GM12891 (cell line): ENCODE results near the gene NAT10.
A peak's percentile ranks its signal among the peaks of the same experiment; 100 is the strongest.
"Not testable (repeated sequence)": the region's sequence is repeated elsewhere in the genome, so short reads cannot be mapped to it uniquely, and the experiment has no call there.

Experiments
- DNase-seq: peaks from one replicate; pipeline ENCODE4 v3.0.0; 2011; ENCODE audit warnings: low spot score; ENCODE audit not compliant: insufficient read length
- FAIRE-seq: peaks from 2 replicates; lab custom pipeline; 2011; peaks lifted over from hg19 to GRCh38; lab: Jason Lieb, UNC
- PAX5 ChIP-seq: IDR thresholded peaks from 2 replicates; pipeline ENCODE4 v1.6.1; 2011; ENCODE audit warnings: low read length, moderate library complexity, mild to moderate bottlenecking; ENCODE audit not compliant: insufficient read depth, severe bottlenecking
- POLR2A ChIP-seq: IDR thresholded peaks from 2 replicates; pipeline ENCODE4 v1.6.1; 2011; ENCODE audit warnings: low read depth, low read length, control low read depth
- POLR2AphosphoS5 ChIP-seq: IDR thresholded peaks from 2 replicates; pipeline ENCODE4 v1.6.1; 2011; ENCODE audit warnings: low read depth, low read length, control low read depth
- POU2F2 ChIP-seq: IDR thresholded peaks from 2 replicates; pipeline ENCODE4 v1.6.1; 2011; ENCODE audit warnings: low read depth, mild to moderate bottlenecking, control low read depth, low read length, moderate library complexity
- SPI1 ChIP-seq: IDR thresholded peaks from 2 replicates; pipeline ENCODE4 v1.6.1; 2011; ENCODE audit warnings: low read depth, low read length, control low read depth
- TAF1 ChIP-seq: IDR thresholded peaks from 2 replicates; pipeline ENCODE4 v1.6.1; 2011; ENCODE audit warnings: low read depth, low read length, control low read depth

Gene NAT10

DNA sequence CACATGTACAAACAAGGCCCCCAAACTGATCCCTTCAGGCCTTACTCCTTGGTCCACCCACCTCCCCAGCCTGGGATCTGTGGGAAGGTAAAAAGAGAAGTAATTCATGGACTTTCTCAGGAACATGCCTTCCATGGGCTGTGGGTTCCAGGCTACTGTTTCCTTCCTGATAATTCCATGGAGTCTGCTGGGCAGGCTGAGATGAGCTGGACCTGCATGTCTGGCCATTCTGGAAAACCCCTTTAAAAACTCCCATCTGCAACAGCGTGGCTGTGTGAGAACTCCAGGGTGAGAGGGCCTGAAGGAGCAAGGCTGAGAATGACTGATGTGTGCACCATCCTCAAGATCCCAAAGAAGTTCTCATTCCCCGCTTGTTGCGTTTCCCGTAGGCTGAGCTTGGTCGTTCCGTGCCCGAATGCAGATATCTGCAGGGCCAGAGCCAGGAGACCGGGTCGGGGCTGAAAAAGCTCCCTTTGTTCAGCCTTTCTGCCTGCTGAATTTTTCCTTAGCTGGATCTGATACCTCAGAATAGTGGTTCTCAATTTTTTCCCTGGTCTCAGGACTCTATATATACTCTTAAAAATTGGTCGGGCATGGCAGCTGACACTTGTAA, 72.9 kb downstream of the NAT10 start:
- no peak for FAIRE-seq
- DNase-seq, result no peak
- TF ChIP-seq POLR2A (no peak), POU2F2 (no peak), TAF1 (no peak), PAX5 (no peak), SPI1 (no peak), POLR2AphosphoS5 (no peak)

- FAIRE-seq (no peak), DNase-seq (no peak)
- TF ChIP-seq POLR2AphosphoS5 (no peak), SPI1 (no peak), POLR2A (no peak), PAX5 (no peak), TAF1 (no peak), POU2F2 (no peak)
Measured at GRCh38 chr11:34179026-34179675, 73.7 kb downstream of the NAT10 start.

GRCh38 chr11:34180040-34180813, 74.8 kb downstream of the NAT10 start:
- DNase-seq, result no peak
- no peak for TF ChIP-seq PAX5
- no peak for TF ChIP-seq POU2F2
- TF ChIP-seq POLR2A, result no peak
- TF ChIP-seq TAF1, result no peak
- TF ChIP-seq SPI1, result no peak
- TF ChIP-seq POLR2AphosphoS5, result no peak
- no peak for FAIRE-seq

GRCh38 chr11:34180814-34181165, 75.4 kb downstream of the NAT10 start:
- not testable (repeated sequence) for FAIRE-seq, DNase-seq

DNA sequence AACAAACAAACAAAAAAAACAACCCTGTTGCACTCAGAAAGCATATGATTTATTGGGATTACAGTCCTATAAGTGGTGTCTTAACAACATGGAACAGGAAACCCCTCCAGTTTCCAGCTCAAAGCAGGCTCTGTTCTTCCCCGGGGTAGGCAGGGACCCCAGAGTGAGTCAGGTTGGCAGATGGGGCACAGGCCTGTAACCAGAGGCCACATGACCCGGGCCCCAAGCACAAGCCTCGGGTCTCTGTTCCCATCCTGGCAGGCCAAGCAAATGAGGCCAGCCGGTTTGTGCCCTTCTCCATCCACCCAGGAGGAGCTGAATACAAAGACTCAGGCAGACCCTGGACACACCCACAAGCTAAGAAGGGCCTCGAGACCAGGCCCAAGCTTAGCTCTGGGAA, 75.8 kb downstream of the NAT10 start:
- TF ChIP-seq PAX5, result no peak
- TF ChIP-seq TAF1, result no peak
- no peak for TF ChIP-seq SPI1
- no peak for TF ChIP-seq POLR2AphosphoS5
- TF ChIP-seq POU2F2, result no peak
- DNase-seq, result no peak
- FAIRE-seq, result no peak

DNA sequence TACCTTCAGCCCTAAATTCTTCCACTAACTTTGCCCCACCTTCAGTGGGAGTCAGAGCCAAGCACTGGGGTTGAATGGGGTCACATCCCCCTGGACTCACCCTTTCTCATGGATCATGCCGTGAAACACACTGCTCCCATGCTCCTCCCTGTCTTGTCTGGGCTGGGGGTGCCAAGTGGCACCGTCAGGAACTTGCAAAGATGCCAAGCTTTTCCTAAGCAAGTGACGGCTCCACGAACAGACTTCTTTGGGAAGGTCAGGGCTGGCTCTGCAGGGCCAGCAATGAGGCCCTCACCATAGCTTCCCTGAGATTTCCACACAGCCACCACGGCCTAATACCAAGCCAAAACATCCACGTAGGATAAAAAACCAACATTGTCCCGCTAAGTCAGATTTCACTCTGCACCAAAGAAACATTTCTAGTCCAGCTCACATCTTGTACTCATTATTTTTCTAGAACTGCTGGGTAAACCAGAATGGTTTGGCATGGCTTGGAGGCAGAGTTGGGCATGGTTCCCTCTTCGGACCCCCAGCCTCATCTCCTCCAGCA, 76.5 kb downstream of the NAT10 start:
- FAIRE-seq (no peak), DNase-seq (no peak)
- no peak for TF ChIP-seq POLR2AphosphoS5
- no peak for TF ChIP-seq PAX5
- no peak for TF ChIP-seq TAF1
- TF ChIP-seq POU2F2, result no peak
- no peak for TF ChIP-seq POLR2A
- TF ChIP-seq SPI1, result no peak

GRCh38 chr11:34182425-34182824, 77.0 kb downstream of the NAT10 start:
- TF ChIP-seq SPI1 (no peak), POLR2A (no peak), TAF1 (no peak), PAX5 (no peak), POLR2AphosphoS5 (no peak), POU2F2 (no peak)
- FAIRE-seq, result no peak

DNA sequence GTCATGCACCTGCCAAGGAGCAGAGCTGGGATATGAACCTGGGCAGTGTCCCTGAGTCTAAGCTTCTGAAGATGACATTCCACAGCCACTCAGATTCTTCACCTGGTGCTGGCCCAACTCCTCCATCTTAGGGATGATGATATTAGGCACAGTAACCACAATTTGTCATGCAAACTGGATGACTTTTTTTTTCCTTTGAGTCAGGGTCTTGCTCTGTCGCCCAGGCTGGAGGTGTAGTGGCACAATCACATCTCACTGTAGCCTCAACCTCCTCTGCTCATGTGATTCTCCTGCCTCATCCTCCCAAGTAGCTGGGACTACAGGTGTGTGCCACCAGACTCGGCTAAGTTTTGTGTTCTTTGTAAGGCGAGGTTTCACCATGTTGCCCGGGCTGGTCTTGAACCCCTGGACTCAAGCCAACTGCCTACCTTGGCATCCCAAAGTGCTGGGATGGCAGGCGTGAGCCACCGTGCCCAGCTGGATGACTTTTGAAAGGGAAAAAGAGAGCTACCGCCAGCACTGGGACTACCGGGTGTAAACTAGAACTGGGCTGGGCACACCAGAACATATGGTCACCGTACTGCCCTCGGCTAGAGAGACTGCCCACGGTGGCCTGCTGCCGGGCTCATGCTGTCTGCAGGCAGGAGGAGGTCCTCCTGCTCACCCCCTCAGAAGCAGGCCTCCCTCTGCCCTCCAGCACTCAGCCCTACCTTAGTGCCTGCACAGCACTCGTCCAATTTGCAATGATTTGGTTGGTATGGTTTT, 77.7 kb downstream of the NAT10 start:
- TF ChIP-seq SPI1 (no peak), POU2F2 (no peak), TAF1 (no peak), PAX5 (no peak), POLR2AphosphoS5 (no peak), POLR2A (no peak)
- DNase-seq, result no peak
- FAIRE-seq, result peak; percentile 48

More at GRCh38 chr11:34182425-34182824, 77.0 kb downstream of the NAT10 start:
- no peak for DNase-seq

DNA sequence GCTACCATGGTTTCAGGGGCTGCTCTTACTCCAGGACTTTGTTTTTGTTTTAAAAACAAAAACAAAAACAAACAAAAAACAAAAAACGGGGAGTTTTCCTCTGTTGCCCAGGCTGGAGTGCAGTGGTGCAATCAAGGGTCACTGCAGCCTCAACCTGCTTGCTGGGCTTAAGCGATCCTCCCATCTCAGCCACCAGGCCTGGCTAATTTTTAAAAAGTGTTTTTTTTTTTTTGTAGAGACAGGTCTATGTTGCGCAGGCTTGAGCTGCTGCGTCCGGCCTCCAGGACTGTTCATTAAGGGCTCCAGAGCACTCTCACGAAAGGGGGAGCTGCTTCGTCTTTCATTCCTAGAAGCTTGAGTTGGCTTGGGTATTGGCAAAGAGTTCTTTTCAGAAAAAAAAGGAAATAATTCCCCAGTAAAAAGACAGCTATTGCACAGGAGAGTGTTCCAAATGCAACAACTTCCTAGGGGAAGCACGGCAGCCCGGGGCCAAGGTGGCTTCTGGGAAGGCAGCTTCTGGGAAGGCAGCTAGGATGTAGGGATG, 78.5 kb downstream of the NAT10 start:
- DNase-seq, result no peak
- no peak for FAIRE-seq
- TF ChIP-seq PAX5, result no peak
- no peak for TF ChIP-seq POLR2AphosphoS5
- TF ChIP-seq POU2F2, result no peak
- no peak for TF ChIP-seq POLR2A
- no peak for TF ChIP-seq TAF1
- no peak for TF ChIP-seq SPI1
